RWPE2 (cell line): ENCODE measurements around the gene LTBR.

ENCODE experiments used
- ATAC-seq: fragments of 200-7000 bp; cut with Tn5 transposase; 3 replicates; pipeline ENCODE4 v1.9.1; 2021; ENCODE audit warnings: low read depth
- DNase-seq: peaks from one replicate; pipeline ENCODE4 v3.0.0-alpha.2; 2020; ENCODE audit warnings: low spot score
- H3K27ac ChIP-seq: fragments of 450-650 bp; 2 replicates; pipeline ENCODE4 v1.5.1; 2017; ENCODE audit warnings: mild to moderate bottlenecking; ENCODE audit not compliant: poor library complexity, severe bottlenecking
- H3K27me3 ChIP-seq: fragments of 250-450 bp; sonication (Bioruptor Pico); 2 replicates; pipeline ENCODE4 v1.5.1; 2021; ENCODE audit warnings: mild to moderate bottlenecking, moderate library complexity; ENCODE audit not compliant: insufficient read depth, poor library complexity, severe bottlenecking
- H3K36me3 ChIP-seq: fragments of 250-450 bp; sonication (Bioruptor Pico); 2 replicates; pipeline ENCODE4 v1.5.1; 2020; ENCODE audit warnings: low read depth, mild to moderate bottlenecking, moderate library complexity
- H3K4me1 ChIP-seq: fragments of 250-450 bp; sonication (Bioruptor Pico); 2 replicates; pipeline ENCODE4 v1.5.1; 2021; ENCODE audit warnings: mild to moderate bottlenecking, moderate library complexity; ENCODE audit not compliant: insufficient read depth, poor library complexity, severe bottlenecking
- H3K4me3 ChIP-seq: fragments of 250-450 bp; sonication (Bioruptor Pico); 2 replicates; pipeline ENCODE4 v1.5.1; 2021; ENCODE audit warnings: mild to moderate bottlenecking, moderate library complexity; ENCODE audit not compliant: severe bottlenecking
- H3K9me3 ChIP-seq: fragments of 250-450 bp; sonication (Bioruptor Pico); 2 replicates; pipeline ENCODE4 v1.5.1; 2021; ENCODE audit warnings: mild to moderate bottlenecking, moderate library complexity; ENCODE audit not compliant: severe bottlenecking
- TF ChIP-seq, protein P1 (sequence below): fragments of 450-650 bp; IDR thresholded peaks from one replicate; pipeline ENCODE4 v1.5.1; 2017; ENCODE audit warnings: mild to moderate bottlenecking, moderate library complexity; ENCODE audit not compliant: poor library complexity, severe bottlenecking

The LTBR gene

DNA sequence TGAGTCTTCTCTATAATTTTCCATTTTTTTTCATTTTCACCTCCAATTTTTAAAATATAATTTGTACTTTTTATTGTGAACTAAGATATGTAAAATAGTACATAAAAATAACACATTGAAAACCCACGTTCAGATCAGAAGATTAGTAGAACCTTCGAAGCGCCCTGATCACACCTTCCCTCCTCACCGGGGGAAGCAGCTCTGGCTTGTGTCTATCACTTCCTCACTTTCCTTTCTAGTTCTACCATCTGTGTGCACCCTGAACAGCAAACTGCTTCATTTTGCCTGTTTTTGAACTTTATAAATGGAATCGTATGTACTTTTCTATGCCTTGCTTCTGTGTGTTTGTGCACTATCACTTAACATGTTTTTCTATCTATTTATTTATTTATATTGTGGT is 49.0 kb downstream of the LTBR start:
- ATAC-seq: no peak
- TF ChIP-seq, protein P1, sequence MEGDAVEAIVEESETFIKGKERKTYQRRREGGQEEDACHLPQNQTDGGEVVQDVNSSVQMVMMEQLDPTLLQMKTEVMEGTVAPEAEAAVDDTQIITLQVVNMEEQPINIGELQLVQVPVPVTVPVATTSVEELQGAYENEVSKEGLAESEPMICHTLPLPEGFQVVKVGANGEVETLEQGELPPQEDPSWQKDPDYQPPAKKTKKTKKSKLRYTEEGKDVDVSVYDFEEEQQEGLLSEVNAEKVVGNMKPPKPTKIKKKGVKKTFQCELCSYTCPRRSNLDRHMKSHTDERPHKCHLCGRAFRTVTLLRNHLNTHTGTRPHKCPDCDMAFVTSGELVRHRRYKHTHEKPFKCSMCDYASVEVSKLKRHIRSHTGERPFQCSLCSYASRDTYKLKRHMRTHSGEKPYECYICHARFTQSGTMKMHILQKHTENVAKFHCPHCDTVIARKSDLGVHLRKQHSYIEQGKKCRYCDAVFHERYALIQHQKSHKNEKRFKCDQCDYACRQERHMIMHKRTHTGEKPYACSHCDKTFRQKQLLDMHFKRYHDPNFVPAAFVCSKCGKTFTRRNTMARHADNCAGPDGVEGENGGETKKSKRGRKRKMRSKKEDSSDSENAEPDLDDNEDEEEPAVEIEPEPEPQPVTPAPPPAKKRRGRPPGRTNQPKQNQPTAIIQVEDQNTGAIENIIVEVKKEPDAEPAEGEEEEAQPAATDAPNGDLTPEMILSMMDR: no peak
- H3K4me1 ChIP-seq: peaks cover 13% of the 10 kb centered on the region
- H3K4me3 ChIP-seq: no peak overlapping the region
- H3K27me3 ChIP-seq: no peaks in the 10 kb centered on the region
- no peaks in the 10 kb centered on the region for H3K36me3 ChIP-seq
- no peak for DNase-seq
- no peaks in the 10 kb centered on the region for H3K9me3 ChIP-seq
- no peak overlapping the region for H3K27ac ChIP-seq

DNA sequence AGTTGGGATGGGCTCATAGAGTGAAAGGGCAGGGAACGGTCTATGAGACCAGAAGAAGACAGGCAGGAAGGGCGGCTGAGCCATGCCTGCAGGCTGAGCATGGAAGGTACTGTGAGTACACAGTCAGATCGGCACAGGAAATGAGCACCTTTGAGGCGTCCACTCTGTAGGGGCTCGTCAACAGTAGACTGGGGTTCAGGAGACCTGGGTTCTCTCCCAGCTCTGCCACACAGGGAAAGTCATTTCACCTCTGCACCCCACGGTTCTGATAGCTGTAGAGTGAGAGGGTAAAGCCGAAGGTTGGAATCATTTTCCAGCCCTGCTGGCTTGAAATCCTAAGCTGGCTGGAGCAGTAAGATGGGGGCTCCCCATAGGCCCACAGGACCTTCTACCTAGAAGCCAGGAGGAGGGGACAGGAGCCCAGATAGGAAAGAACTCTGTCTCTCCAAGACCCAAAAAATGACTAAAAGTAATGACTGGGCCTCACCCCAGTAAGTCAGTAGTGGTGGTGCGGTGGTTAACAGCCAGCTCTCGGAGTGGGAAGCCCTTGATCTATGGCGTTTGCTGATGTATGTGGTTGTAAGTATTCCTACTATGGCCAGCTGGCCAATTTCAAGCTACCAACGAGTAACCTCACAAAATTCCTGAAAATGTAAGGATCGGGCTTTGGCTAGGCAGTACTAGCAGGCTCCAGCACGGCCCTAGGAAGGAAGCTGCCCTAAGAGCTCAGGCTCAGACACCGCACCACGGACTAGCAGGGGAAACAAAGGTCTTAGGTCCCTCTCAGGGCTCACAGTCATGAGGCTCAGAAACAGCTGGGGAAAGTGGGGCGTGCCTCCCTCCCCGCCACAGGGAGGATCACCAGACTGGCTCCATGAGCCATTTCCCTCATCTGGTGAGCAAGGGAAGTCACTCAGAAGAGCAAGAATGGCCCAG is 50.5 kb downstream of the LTBR start:
- ATAC-seq (no peak), DNase-seq (peak; percentile 36)
- no peak overlapping the region for H3K27ac ChIP-seq
- no peaks in the 10 kb centered on the region for H3K9me3 ChIP-seq
- no peaks in the 10 kb centered on the region for H3K36me3 ChIP-seq
- no peak overlapping the region for H3K4me3 ChIP-seq
- TF ChIP-seq, protein P1: no peak
- no peaks in the 10 kb centered on the region for H3K27me3 ChIP-seq
- H3K4me1 ChIP-seq: peaks cover 13% of the 10 kb centered on the region

DNA sequence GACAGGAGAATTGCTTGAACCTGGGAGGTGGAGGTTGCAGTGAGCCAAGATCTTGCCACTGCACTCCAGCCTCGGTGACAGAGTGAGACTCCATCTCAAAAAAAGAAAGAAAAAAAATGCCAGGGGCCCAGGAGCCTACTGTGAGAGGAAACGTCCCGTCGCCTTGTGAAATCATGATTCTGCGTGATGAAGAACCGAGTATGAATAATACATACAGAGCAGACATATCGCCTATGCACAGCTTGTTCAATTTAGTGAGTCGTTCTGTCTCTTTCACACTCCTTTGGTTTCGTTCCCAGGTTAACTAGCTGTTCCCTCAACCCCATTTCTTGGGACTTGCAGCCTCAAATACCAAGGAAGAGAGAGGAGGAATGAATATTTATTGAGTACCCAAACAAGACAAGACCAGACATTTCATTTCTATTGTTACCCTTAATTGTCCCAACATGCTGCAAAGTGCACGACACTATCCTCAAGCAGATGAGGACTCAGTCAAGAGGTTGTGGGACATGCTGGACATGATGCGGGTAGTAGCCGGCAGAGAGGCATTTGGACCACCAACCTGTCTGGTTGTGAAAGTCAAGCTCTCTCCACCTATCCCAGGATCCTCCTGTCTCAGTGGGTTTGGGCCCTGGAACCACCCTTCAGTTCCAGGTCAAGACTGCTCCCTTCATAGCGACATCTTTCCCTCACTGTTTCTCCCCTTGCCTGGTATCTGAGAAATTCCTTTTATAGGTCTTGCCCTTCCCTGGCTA is 52.2 kb downstream of the LTBR start:
- H3K9me3 ChIP-seq: no peaks in the 10 kb centered on the region
- TF ChIP-seq, protein P1: no peak
- no peaks in the 10 kb centered on the region for H3K27me3 ChIP-seq
- DNase-seq (peak; percentile 26), ATAC-seq (no peak)
- no peaks in the 10 kb centered on the region for H3K36me3 ChIP-seq
- H3K4me3 ChIP-seq: no peak overlapping the region
- no peak overlapping the region for H3K27ac ChIP-seq
- peaks cover 2% of the 10 kb centered on the region for H3K4me1 ChIP-seq

DNA sequence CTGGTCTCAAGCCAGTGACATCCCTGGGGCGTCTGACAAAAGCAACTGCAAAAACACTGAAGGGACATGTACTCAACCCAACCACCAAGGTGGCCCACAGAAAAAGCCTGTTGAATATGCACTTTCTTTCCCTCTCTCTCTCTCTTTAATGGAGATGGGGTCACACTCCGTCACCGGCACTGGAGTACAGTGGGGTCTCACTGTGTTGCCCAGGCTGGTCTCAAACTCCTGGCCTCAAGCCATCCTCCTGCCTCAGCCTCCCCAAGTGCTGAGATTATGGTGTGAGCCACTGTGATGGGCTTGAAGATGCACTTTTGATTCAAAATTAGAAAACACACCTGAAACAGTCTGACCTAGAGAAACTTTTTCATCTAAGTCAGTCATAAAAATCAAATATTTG is 53.6 kb downstream of the LTBR start:
- no peak overlapping the region for H3K27ac ChIP-seq
- H3K4me1 ChIP-seq: no peaks in the 10 kb centered on the region
- no peak for ATAC-seq

More for the DNA sequence above, 53.6 kb downstream of the LTBR start:
- no peak for DNase-seq
- Histone ChIP-seq H3K4me3 (no peak overlapping the region), H3K27me3 (no peaks in the 10 kb centered on the region), H3K36me3 (no peaks in the 10 kb centered on the region), H3K9me3 (no peaks in the 10 kb centered on the region)
- TF ChIP-seq, protein P1: no peak
